GM19463 (cell line): Measurements from ENCODE around the gene SPEM2.

Experiments
- ATAC-seq: cut with Tn5 transposase; IDR thresholded peaks from one replicate; pipeline ENCODE4 v1.9.1; 2021; ENCODE audit warnings: mild to moderate bottlenecking, moderate library complexity; ENCODE audit not compliant: unreplicated experiment

The SPEM2 gene

DNA sequence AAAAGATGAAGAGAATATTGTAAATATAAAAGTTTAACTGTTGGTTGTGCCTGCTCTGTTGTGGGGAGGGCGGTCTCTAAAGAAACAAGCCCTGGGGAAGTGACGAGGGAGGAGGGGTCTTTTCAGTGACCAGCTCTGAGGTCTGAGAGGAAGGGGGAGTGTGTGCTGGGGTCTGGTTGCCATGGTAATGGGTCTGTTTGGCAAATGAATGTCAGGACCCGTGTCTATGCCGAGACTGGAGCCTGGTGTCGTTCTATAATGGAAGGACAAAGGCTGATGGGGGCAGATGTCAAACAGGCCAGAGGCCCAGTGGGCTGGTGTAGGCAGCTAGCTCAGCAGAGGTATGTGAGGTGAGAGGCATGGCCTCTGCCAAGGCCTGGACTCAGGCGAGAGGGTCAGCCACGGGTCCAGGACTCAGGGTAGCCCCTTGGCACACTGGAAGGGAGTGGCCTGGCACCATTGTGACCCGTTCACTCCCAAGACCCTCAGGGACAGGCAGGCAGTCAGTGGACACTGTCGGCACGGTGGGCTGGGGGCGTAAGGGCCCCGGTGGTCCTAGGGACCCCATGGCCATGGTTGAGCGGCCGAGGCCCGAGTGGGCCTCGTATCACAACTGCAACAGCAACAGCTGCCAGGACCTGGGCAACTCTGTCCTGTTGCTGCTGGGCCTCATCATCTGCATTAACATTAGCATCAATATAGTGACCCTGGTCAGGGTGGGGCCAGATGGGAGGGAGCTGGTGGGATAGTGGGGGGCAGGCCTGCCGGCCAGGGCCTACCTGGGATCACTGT lies 5.4 kb upstream of the SPEM2 start, which contains the start of gene SPEM1:
Gene SPEM1 (plus strand): TSS at position 506 of the 792 bp plus-strand sequence. CDS start 61 bp downstream, at position 567.
- no peak for ATAC-seq

DNA sequence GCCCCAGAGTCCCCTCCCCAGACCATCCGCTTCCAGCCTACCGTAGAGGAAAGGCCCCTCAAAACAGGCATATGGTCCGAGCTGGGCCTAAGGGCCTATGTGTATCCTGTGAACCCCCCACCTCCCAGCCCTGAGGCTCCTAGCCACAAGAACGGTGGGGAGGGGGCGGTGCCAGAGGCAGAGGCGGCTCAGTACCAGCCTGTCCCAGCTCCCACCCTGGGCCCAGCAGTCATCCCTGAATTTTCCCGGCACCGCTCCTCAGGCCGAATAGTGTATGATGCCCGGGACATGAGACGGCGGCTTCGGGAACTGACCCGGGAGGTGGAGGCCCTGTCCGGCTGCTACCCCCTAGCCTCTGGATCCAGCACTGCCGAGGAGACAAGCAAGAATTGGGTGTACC lies 4.2 kb upstream of the SPEM2 start:
- ATAC-seq, result no peak

DNA sequence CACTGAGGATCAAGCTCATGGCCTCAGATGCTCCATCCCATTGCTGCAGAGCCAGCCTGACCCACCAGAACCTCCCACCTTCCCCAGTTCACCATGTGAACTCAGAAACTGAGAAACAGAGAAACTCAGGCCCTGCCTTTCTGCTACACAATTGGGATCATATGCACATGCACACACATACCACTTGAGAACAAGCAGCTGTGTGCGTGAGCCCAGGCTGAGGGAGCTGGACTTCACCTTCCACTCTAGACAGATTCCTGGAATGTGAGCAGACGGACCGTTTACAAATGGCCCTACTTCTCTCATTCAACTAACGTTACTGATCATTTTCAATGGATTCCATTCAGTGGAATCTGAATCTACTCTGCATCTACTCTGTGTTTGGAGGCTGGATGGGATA lies 1.7 kb upstream of the SPEM2 start:
- ATAC-seq, result no peak

DNA sequence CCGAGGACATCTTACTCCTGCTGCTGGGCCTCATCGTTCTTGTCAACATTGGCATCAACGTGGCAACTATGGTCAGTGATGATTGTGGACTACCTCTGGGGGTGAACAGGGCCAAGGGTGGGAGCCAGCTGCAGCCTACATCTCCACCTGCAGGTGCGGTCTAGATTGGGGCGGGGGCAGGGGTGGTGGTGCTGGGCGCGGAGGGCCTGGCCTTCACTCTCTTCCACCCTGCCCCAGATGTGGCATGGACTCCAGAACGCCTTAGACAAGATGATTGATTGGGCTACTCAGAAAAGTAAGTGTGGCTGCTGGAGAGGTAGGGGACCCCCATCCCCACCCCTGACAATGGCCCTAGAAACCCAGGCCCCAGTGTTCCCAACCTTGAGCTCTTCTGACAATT lies 340 bp downstream of the SPEM2 start:
- no peak for ATAC-seq

DNA sequence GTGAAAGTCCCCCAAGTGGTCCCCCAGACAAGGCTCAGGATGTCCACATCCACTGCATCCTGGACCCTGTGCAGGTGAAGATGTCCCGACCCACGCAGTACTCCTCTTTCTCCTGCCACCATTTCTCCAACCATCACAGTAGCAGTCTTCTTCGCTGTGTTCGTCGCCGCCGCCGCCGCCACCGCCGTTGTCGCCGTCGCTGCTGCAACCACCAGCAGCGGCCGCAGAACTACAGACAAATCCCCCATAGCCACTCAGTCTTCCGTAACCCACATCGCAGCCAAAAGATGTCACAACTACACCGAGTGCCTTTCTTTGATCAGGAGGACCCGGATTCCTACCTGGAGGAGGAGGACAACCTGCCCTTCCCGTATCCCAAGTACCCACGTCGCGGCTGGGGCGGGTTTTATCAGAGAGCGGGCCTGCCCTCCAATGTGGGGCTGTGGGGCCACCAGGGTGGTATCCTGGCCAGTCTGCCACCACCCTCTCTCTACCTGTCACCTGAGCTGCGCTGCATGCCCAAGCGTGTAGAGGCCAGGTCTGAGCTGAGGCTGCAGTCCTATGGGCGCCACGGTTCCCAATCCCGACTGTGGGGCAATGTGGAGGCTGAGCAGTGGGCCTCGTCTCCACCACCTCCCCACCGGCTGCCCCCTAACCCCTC lies 917 bp downstream of the SPEM2 start:
- no peak for ATAC-seq

DNA sequence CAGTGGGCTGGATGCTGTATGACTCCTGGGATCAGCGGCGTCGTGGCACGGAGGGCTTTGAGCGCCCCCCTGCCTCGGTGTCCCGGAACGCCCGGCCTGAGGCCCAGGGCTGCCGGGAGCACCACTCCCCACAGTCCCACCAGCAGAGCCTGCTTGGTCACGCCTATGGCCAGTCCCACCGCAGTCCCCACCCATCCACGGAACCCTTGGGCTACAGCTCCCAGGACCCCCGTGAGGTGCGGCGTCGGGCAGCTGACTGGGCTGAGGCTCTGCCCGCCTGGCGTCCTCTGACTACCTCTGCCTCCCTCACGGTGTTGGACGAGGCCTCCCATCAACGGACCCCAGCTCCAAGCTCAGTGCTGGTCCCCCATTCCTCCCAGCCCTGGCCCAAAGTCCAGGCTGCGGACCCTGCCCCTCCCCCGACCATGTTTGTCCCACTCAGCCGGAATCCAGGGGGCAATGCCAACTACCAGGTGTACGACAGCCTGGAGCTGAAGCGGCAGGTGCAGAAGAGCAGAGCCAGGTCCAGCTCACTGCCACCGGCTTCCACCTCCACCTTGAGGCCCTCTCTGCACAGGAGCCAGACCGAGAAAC lies 1.6 kb downstream of the SPEM2 start:
- ATAC-seq, result no peak

DNA sequence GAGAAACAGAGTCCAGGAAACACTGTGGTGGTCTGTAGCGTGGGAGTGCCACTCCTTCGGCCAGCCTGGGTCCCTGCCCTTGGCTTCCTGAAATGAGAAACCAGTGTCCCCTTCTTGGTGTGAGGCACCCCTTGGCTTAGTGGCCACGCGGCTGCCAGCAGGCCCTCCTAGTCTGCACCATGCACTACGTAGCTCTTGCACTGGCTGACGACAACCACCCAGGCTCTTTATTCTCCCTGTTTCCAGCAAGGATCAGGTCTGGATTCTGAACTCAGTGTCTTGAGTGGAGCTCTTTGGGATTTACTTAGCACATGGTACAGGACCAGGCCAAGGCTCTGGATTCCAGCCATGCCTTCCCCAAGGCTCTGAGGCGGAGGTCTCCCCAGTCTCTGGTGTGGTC lies 2.1 kb downstream of the SPEM2 start:
- no peak for ATAC-seq

DNA sequence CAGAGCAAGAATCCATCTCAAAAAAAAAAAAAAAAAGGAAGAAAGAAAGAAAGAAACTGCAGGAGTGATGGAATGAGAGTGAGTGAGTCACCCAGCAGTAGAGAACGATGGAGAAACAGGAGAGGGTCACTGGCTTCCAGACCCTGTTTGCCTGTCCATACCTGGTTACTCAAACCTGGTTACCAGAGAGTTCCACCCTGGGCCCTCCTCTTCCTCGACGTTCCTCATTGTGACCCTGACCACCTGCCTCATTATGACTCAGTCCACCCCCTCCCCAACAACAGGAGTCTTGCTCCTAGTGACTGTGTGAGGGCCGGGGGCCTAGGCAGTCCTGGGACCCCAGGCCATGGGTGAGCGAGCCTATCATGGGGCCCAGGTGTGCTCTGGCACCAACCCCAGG lies 3.1 kb downstream of the SPEM2 start, which contains the start of gene SPEM3:
Gene SPEM3 (plus strand): TSS at position 301 of the 400 bp plus-strand sequence. CDS start 46 bp downstream, at position 347.
- ATAC-seq, result no peak

DNA sequence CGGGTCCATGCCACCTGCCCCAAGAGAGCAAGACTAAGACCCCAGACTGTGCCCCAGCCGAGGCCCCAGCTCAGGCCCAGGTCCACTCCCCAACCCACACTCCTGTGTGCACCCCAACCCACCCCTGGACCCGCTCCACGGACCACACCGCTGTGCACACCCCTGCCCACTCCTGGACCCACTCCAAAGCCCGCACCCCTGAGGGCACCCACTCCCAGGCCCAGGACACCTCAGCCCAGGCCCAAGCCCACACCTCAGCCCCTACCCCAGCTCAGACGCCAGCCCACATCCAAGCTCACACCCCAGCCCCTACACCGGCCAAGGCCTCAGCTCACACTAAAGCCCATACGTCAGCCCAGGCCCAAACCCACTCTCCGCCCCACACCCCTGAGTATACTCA lies 4.3 kb downstream of the SPEM2 start:
- no peak for ATAC-seq

DNA sequence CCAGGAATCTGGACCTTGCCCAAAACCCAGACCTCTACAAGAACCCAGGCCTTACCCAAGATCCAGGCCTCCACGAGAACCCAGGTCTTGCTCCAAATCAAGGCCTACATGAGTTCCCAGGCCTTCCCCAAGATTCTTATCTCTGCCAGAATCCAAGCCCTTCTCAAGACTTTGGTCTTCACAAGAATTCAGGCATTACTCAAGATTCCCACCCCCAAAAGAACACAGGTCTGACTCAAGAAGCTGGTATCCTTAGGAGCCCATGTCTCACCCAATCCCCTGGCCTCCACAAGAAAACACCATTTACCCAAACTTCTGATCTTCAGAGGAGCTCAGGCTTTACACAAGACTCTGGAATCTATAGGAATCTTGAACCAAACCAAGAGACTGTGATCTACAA lies 5.8 kb downstream of the SPEM2 start:
- no peak for ATAC-seq

DNA sequence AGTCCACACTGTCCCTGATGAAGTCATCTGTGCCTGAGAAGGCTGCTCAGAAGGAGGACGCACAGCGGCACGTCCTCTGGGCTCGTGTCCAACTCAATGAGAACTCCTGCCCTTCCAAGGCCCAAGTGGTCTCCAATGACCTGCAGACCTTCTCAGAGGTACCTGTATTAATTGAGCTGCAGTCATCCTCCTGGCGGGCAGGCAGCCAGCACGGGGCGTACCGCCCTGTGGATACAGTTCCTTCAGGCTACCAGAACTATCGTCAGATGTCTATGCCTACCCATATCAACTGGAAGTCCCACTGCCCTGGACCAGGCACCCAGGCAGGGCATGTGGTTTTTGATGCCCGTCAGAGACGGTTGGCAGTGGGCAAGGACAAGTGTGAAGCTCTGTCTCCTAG lies 6.9 kb downstream of the SPEM2 start:
- no peak for ATAC-seq

DNA sequence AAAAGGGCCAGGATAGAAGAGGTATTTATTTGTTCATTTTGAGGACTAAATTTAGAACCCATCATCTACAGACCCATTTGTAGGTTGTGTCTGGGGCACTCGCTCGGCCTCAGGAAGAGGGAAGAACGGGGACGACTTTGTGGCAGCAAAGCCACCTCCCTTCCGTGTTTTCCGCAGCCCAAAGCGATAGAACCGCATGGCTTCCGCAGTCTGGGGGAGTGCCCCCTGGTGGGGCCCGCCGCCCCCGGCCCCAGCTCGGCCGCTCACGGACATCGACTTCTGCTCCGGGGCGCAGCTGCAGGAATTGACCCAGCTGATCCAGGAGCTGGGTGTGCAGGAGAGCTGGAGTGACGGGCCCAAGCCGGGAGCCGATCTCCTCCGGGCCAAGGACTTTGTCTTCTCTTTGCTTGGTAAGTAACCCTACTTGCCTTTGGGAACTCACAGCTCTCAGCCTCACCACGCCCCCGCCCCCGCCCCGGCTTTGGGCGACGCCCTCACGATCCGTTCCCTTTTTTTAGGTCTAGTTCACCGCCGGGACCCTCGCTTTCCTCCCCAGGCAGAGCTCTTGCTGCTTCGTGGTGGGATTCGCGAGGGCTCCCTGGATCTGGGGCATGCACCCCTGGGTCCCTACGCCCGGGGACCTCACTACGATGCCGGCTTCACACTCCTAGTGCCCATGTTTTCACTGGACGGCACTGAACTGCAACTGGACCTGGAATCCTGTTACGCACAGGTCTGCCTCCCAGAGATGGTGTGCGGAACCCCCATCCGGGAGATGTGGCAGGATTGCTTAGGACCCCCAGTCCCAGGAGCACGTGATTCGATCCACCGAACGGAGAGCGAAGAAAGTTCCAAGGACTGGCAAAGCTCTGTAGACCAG lies 10.5 kb downstream of the SPEM2 start:
- no peak for ATAC-seq

DNA sequence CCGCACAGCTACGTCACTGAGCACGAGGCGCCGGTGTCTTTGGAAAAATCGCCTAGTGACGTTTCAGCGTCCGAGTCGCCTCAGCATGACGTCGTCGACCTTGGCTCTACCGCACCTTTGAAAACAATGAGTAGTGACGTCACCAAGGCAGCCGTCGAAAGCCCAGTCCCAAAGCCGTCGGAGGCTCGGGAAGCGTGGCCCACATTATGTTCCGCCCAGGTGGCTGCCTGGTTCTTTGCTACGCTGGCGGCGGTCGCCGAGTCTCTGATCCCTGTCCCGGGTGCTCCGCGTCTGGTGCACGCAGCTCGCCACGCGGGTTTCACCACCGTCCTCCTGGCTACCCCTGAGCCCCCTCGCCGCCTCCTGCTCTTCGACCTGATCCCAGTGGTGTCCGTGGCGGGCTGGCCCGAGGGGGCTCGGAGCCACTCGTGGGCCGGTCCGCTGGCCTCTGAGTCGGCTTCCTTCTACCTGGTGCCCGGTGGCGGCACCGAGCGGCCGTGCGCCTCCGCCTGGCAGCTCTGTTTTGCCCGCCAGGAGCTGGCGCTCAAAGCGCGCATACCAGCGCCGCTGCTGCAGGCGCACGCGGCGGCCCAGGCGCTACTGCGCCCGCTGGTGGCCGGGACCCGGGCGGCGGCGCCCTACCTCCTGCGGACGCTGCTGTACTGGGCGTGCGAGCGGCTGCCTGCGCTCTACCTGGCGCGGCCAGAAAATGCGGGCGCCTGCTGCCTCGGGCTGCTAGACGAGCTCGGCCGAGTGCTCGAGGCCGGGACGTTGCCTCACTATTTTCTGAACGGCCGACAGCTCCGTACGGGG lies 11.3 kb downstream of the SPEM2 start:
- ATAC-seq, result no peak

DNA sequence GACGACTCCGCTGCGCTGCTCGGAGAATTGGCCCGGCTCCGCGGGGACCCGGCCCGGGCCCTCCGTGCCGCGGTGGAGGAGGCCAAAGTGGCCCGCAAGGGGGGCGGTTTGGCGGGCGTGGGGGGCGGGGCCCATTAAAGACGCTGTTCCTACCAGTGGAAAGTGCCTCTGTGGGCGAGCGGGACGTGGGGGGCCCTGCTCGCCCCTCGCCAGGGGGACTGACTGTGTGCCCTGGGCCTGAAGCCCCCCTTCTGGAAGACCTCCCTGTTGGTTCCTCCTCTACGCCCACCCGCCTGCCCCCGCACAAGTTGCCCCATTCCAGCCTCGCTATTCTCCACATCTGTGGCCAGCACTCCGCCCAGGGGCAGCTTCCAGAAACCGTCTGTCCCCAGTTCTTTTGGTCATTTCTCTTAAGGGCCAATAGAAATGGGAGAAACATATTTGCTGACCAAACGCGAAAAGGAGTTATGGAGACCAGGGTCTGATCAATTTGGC lies 12.0 kb downstream of the SPEM2 start:
- ATAC-seq, result no peak

DNA sequence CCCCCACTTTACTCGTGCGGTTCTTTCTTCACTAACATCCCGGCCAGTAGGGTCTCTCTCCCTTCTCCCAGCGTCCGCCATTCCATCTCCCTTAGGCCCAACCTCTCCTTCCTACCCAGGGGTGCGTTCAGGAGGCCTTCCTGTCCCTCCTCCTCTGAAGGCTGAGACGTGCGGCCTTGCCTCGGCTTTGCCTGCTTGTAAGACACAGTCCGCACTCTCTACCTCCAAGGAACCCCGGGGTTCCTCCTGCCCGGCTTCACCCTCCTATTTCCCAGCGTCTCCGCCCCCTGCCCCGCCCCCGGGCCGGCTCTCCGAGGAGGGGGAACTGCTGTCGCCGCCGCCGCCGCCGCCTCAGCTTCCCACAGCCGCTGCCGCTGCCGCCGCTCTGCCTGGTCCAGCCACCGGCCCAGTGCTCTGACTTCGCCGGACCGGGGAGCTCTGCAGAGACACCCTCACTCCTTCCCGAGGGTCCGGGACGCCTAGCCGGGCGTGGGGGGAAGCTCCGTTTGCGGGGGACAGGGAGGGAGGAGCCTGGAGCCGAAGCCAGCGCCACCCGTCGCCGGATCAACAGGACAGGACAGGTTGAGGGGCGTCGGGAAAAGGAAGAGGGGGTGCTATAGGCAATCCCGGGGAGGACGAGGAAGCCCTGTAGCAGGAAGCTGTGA lies 12.7 kb downstream of the SPEM2 start:
- ATAC-seq, result no peak

DNA sequence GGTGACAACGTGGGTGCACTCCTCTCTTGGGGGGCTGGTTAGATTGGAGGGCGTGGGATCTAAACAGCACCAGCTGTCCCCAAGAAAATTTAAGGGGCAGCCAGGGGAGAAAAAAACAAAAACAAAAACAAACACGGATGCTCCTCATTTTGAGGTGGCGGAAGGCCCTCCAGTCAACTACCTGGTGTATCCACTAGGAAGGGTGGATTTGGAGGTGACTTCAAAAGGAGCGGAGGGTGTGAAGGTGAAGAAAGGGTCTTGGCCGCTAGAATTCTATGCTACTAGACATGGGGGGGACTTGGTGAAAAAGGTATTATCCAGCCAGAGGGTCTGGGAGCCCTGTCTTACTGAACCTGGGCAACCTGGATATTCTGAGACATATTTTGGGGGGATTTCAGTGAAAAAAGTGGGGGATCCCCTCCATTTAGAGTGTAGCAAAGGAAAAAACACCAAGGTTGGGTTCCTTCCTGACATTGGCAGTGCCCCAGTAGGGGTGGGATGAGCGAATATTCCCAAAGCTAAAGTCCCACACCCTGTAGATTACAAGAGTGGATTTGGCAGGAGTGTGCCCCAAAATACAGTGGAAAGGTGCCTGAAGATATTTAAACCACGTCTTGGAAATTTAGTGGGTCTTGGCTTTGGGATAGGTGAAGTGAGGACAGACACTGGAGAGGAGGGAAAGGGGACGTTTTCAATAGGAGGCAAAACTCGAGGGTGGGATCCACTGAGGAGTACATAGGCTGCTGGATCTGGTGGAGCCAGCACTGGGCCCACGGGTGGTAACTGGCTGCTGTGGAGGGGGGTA lies 13.4 kb downstream of the SPEM2 start:
- ATAC-seq, result no peak

DNA sequence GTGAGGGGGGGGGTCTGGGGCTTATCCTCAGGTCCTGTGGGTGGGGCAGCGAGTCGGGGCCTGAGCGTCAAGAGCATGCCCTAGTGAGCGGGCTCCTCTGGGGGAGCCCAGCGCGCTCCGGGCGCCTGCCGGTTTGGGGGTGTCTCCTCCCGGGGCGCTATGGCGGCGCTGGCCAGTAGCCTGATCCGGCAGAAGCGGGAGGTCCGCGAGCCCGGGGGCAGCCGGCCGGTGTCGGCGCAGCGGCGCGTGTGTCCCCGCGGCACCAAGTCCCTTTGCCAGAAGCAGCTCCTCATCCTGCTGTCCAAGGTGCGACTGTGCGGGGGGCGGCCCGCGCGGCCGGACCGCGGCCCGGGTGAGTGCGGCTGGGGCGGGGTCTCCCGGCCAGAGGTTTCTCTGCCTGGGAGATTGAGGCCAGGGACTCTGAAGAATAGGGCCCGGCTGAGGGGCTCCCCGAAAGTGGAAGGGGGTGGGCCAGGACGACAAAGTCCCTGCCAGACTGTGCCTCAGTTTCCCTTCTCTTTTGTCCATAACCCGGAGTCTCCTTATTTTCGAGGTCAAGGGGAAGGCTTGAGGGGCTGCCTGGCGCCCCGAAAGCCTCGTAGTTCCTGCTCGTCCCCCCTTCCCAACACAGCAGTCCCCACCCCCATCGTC lies 14.2 kb downstream of the SPEM2 start, which contains the start of gene FGF11:
Gene FGF11 (plus strand): TSS at position 51 of the 651 bp plus-strand sequence. CDS start 109 bp downstream, at position 160.
- ATAC-seq, result no peak
